Measurements from ENCODE around the gene AKAP12.

AKAP12 gene

GRCh38 chr6:151219192-151219591, 20.6 kb upstream of the AKAP12 start:
- H3K4me1 ChIP-seq (ENCODE audit: insufficient read depth, low read length, poor library complexity, severe bottlenecking) = no peaks in the 10 kb centered on the region
- no peaks in the 10 kb centered on the region for H3K9me3 ChIP-seq (ENCODE audit: insufficient read depth, low read depth, low read length)
- no peak for TF ChIP-seq EZH2phosphoT487 (IDR thresholded peaks at IDR 0.05; ENCODE audit: borderline replicate concordance)
- TF ChIP-seq, protein P1, sequence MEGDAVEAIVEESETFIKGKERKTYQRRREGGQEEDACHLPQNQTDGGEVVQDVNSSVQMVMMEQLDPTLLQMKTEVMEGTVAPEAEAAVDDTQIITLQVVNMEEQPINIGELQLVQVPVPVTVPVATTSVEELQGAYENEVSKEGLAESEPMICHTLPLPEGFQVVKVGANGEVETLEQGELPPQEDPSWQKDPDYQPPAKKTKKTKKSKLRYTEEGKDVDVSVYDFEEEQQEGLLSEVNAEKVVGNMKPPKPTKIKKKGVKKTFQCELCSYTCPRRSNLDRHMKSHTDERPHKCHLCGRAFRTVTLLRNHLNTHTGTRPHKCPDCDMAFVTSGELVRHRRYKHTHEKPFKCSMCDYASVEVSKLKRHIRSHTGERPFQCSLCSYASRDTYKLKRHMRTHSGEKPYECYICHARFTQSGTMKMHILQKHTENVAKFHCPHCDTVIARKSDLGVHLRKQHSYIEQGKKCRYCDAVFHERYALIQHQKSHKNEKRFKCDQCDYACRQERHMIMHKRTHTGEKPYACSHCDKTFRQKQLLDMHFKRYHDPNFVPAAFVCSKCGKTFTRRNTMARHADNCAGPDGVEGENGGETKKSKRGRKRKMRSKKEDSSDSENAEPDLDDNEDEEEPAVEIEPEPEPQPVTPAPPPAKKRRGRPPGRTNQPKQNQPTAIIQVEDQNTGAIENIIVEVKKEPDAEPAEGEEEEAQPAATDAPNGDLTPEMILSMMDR (conservative IDR thresholded peaks at IDR 0.05; ENCODE audit: low read length) = no peak

DNA sequence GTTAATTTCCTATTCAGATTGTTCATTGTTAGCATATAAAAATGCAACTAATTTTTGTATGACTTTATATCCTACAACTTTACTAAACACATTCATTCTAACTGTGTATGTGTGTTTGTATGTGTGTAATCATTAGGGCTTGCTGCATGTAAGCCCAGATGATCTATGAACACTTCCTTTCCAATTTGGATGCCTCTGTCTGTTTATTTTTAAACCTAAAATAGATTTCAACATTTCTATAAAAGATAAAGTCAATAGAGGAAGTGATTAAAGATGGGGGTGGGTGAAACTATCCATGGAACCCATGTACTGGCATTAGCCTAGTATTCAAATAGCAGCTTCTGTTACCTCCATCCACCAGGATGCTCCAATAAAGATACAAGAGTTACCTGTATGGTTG, 15.7 kb upstream of the AKAP12 start:
- H3K79me2 ChIP-seq (ENCODE audit: insufficient read depth, low read length) = no peaks in the 10 kb centered on the region
- no peaks in the 10 kb centered on the region for H4K20me1 ChIP-seq (ENCODE audit: insufficient read depth, low read length, poor library complexity, severe bottlenecking)
- no peak overlapping the region for H2AFZ ChIP-seq (ENCODE audit: low read length)
- H3F3A ChIP-seq (ENCODE audit: low read depth) = no peaks in the 10 kb centered on the region
- H3K9me2 ChIP-seq (replicated peaks; ENCODE audit: low read depth, low read length) = no peaks in the 10 kb centered on the region
- H3K27me3 ChIP-seq (ENCODE audit: insufficient read depth, low read length, poor library complexity, severe bottlenecking) = no peaks in the 10 kb centered on the region
- TF ChIP-seq, protein P1 (conservative IDR thresholded peaks at IDR 0.05; ENCODE audit: low read length) = no peak
- no peak for TF ChIP-seq EZH2phosphoT487 (IDR thresholded peaks at IDR 0.05; ENCODE audit: borderline replicate concordance)
- H3K36me3 ChIP-seq (ENCODE audit: insufficient read depth, low read length) = no peaks in the 10 kb centered on the region
- H3K4me3 ChIP-seq (ENCODE audit: low read length, poor library complexity, severe bottlenecking) = no peak overlapping the region
- no peak overlapping the region for H3K4me2 ChIP-seq (ENCODE audit: low read depth, low read length, poor library complexity, severe bottlenecking)
- H3K4me1 ChIP-seq (ENCODE audit: insufficient read depth, low read length, poor library complexity, severe bottlenecking) = no peaks in the 10 kb centered on the region
- H3K9ac ChIP-seq (ENCODE audit: low read depth, low read length, poor library complexity, severe bottlenecking) = no peak overlapping the region
- H3K9me3 ChIP-seq (ENCODE audit: insufficient read depth, low read depth, low read length) = no peaks in the 10 kb centered on the region

More at GRCh38 chr6:151219192-151219591, 20.6 kb upstream of the AKAP12 start:
- no peaks in the 10 kb centered on the region for H3K79me2 ChIP-seq (ENCODE audit: insufficient read depth, low read length)
- H3K36me3 ChIP-seq (ENCODE audit: insufficient read depth, low read length) = no peaks in the 10 kb centered on the region
- no peaks in the 10 kb centered on the region for H3K27me3 ChIP-seq (ENCODE audit: insufficient read depth, low read length, poor library complexity, severe bottlenecking)
- H3K9ac ChIP-seq (ENCODE audit: low read depth, low read length, poor library complexity, severe bottlenecking) = no peak overlapping the region
- no peaks in the 10 kb centered on the region for H4K20me1 ChIP-seq (ENCODE audit: insufficient read depth, low read length, poor library complexity, severe bottlenecking)
- no peaks in the 10 kb centered on the region for H3F3A ChIP-seq (ENCODE audit: low read depth)
- H3K4me3 ChIP-seq (ENCODE audit: low read length, poor library complexity, severe bottlenecking) = no peak overlapping the region
- no peak overlapping the region for H3K4me2 ChIP-seq (ENCODE audit: low read depth, low read length, poor library complexity, severe bottlenecking)
- no peaks in the 10 kb centered on the region for H3K9me2 ChIP-seq (replicated peaks; ENCODE audit: low read depth, low read length)
- H2AFZ ChIP-seq (ENCODE audit: low read length) = no peak overlapping the region

DNA sequence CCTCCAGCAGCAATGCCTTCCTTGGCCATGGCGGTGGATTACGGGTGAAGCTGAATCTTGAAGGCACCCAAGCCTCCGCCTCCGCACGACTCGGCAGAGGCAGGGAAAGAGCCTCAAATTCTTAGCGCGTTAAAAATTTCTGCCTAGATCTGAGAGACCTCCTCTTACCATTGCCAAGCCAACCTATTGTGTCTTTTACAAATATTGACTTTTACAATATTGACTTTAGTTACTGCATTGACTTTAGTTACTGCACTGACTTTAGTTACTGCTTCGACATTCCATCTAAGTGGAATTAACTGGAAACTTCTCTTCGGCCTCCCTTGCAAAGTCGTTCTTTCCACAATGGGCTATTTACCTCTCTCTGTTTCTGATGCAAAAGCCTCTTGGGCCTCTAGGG, 13.8 kb upstream of the AKAP12 start:
- Histone ChIP-seq H2AFZ (ENCODE audit: low read length) (no peak overlapping the region), H3F3A (ENCODE audit: low read depth) (no peaks in the 10 kb centered on the region), H3K4me2 (ENCODE audit: low read depth, low read length, poor library complexity, severe bottlenecking) (no peak overlapping the region), H3K27me3 (ENCODE audit: insufficient read depth, low read length, poor library complexity, severe bottlenecking) (no peaks in the 10 kb centered on the region), H3K9ac (ENCODE audit: low read depth, low read length, poor library complexity, severe bottlenecking) (no peak overlapping the region), H3K4me1 (ENCODE audit: insufficient read depth, low read length, poor library complexity, severe bottlenecking) (no peaks in the 10 kb centered on the region), H3K36me3 (ENCODE audit: insufficient read depth, low read length) (no peaks in the 10 kb centered on the region), H4K20me1 (ENCODE audit: insufficient read depth, low read length, poor library complexity, severe bottlenecking) (no peaks in the 10 kb centered on the region), H3K79me2 (ENCODE audit: insufficient read depth, low read length) (no peaks in the 10 kb centered on the region), H3K4me3 (ENCODE audit: low read length, poor library complexity, severe bottlenecking) (no peak overlapping the region), H3K9me3 (ENCODE audit: insufficient read depth, low read depth, low read length) (no peaks in the 10 kb centered on the region), H3K9me2 (replicated peaks; ENCODE audit: low read depth, low read length) (no peaks in the 10 kb centered on the region)
- TF ChIP-seq EZH2phosphoT487 (IDR thresholded peaks at IDR 0.05; ENCODE audit: borderline replicate concordance) = no peak
- TF ChIP-seq, protein P1 (conservative IDR thresholded peaks at IDR 0.05; ENCODE audit: low read length) = no peak

All from Loucy (cell line).